Measurements from ENCODE around the gene EBF4.
"Not testable (repeated sequence)": the region's sequence is repeated elsewhere in the genome, so short reads cannot be mapped to it uniquely, and the experiment has no call there.

Gene EBF4

DNA sequence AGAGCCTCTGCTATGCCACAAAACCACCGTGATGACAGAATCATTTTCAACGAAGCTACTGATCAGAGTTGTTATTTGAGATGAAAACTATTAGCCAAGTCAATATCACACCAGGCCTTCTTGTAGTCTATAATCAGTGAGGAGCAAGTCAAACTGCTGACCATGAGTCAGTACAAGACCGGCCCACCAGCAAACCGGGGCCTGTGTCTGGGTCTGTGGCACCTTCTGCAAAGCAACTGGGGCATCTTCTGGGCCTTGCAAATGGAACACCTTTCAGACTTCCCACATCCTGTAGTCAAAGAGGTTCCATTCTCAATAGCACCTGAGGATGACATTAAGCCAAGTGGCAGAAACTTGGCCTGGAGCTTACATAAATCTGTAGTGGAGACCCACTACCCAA, 69.3 kb downstream of the EBF4 start:
- no peak for DNase-seq (ENCODE audit: extremely low read depth, low read depth)
- TF ChIP-seq, protein P1, sequence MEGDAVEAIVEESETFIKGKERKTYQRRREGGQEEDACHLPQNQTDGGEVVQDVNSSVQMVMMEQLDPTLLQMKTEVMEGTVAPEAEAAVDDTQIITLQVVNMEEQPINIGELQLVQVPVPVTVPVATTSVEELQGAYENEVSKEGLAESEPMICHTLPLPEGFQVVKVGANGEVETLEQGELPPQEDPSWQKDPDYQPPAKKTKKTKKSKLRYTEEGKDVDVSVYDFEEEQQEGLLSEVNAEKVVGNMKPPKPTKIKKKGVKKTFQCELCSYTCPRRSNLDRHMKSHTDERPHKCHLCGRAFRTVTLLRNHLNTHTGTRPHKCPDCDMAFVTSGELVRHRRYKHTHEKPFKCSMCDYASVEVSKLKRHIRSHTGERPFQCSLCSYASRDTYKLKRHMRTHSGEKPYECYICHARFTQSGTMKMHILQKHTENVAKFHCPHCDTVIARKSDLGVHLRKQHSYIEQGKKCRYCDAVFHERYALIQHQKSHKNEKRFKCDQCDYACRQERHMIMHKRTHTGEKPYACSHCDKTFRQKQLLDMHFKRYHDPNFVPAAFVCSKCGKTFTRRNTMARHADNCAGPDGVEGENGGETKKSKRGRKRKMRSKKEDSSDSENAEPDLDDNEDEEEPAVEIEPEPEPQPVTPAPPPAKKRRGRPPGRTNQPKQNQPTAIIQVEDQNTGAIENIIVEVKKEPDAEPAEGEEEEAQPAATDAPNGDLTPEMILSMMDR (IDR thresholded peaks at IDR 0.05; ENCODE audit: low read depth, low read length), result no peak

DNA sequence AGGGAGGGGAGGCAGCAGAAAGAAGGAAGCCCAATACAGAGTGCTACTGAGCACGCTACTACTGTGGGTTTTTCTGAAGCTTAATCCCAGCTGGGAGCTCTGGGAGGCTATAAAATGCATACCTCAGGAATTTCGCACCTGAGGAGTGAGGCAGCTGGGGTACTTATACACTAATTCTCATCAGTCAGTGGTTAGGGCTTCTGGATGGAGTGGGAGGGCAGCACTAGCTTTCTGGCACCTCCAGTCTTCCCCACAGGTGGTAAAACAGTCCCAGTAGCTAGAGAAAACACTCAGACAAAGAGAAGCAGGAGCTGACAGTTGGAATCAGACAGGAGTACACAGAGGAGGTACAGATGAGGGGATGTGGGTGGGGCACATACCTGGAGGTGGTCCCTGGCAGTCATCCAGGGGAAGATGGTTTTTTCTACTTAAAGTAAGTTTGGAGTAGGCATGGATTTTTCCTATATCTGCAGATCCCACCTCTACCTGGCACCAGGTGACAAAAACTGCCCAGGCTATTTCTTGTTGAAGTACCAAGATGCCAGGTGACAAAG, 70.1 kb downstream of the EBF4 start:
- TF ChIP-seq, protein P1 (IDR thresholded peaks at IDR 0.05; ENCODE audit: low read depth, low read length), result no peak
- no peak for DNase-seq (ENCODE audit: extremely low read depth, low read depth)

DNA sequence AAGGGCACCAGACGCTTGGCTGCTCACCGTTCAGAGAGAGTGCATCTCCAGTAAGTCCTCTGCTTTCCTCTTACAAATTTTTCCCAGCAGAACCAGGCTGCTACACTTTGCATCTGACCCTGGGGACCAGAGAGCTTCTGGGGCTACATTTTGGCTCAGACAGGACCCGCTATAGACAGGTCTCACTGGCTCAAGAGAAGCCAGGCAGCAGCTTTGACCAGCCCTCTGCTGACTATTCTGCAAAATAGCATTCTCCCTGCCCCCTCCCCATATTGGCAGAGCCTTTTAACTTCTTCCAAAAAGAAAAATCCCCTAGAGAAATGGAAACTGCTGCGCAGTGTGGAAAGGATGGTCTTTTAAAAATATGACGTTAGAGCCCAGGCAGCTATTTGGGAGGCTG, 70.6 kb downstream of the EBF4 start:
- no peak for DNase-seq (ENCODE audit: extremely low read depth, low read depth)
- TF ChIP-seq, protein P1 (IDR thresholded peaks at IDR 0.05; ENCODE audit: low read depth, low read length), result no peak

DNA sequence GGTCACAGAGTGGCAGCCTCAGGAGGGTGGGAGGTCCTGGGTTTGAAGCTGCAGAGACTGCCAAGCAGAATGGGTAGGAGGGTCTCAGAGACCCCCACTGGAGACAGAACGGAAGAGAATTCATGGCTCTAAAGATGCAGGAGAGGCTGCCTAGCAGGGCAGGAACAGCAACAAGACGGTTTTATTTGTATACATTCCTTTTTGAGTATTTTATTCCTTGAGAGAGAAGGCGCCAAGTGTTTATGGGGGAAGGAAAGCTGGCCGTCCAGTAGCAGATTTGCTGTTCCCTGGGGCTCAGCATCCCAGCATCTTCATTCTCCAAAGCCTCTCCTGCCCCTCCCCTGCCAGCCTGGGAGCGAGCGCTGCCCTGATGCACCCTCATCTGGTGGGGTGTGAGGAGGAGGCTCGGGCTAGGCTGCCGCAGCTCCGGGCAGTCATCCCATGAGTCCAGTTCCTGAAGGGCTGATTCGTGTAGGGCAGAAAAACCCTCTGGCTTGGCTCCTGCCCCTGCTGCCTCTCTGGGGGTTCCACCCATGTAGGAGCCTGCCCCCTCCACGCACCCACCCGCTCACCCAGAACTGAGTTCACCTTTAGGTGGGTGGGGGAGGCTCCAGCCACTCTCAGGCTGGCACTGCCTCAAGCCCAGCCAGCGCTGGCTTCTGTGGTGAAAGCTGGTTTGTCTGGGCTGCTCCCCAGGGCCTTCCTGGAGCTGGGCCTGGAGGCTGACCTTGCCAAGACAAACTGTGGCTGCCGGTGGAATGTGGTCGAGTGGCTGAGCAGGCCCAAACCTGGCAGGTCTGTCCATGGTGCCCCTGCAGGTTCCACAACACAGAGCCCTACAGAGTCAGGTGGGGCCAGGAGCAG, 75.4 kb downstream of the EBF4 start:
- no peak for DNase-seq (ENCODE audit: extremely low read depth, low read depth)

DNA sequence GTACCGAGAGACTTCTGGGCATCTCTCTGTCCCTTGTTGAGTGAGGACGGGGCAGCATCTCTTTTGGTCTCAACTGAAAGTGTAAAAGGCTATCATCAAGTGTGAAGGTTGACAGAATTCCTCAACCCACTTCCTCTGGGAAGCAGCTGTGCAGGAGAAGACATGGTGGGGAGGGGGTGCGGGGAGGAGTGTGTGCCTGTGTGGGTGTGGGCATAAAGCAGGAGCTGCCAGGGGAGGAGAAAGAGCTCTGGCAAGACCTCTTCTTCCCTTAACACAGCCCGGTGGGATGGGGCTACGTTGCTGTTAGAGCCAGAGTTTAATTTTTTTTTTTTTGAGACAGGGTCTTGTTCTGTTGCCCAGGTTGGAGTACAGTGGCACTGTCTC, 76.0 kb downstream of the EBF4 start:
- DNase-seq (ENCODE audit: extremely low read depth, low read depth), result no peak
- TF ChIP-seq, protein P1 (IDR thresholded peaks at IDR 0.05; ENCODE audit: low read depth, low read length), result no peak

More for the DNA sequence above, 75.4 kb downstream of the EBF4 start:
- TF ChIP-seq, protein P1 (IDR thresholded peaks at IDR 0.05; ENCODE audit: low read depth, low read length), result no peak

DNA sequence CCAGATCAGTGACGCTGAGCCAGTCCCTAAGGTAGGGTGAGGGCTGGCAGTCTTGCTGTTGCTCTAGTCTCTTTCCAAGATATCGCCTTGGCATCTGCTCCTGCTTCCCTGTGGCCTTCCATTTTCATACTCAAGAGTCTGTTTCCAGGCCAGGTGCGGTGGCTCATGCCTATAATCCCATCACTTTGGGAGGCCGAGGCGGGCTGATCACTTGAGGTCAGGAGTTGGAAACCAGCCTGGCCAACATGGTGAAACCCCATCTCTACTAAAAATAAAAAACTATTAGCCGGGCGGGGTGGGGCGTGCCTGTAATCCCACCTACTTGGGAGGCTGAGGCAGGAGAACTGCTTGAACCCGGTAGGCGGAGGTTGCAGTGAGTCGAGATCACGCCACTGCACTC, 77.5 kb downstream of the EBF4 start:
- DNase-seq (ENCODE audit: extremely low read depth, low read depth), result not testable (repeated sequence)

DNA sequence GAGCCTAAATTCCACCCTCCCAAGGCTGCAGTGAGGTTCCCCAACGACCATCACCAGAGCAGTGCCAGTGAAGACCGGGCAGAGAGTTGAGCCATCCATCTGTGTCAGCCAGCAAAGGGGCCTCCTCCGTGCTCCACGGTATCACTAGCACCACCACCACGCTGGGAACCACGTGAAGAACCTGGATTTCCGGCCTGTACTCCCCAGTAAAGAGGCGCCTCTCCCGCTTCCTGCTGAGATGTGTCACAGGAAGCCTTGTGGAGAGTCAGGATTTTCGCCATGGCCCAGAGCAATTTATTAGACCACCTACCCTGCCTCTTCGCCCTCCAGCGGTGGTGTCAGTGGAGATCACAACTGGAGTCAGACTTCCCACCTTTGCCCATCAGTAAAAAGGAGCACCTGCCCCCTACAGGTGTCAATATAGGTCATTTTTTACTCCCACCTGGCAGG, 79.1 kb downstream of the EBF4 start:
- TF ChIP-seq, protein P1 (IDR thresholded peaks at IDR 0.05; ENCODE audit: low read depth, low read length), result no peak
- no peak for DNase-seq (ENCODE audit: extremely low read depth, low read depth)
